ENCODE measurements around the gene F10. TPM values are rescaled to one million over a fixed set of nuclear protein-coding genes. Genes with fewer than 3 reads are reported as not detected.

Gene F10
- total and polyA plus RNA-seq, 4 donors: 85.3 to 199 (median 117) TPM

- no peaks in the 10 kb centered on the region for H3K27me3 ChIP-seq (ENCODE audit: control insufficient read depth in 4 of 4, insufficient read depth in 4 of 4, low read length in 3 of 4)
- H3K9ac ChIP-seq (ENCODE audit: low read depth in 1 of 2, low read length in 2 of 2): no peak overlapping the region
- H3K36me3 ChIP-seq (ENCODE audit: control insufficient read depth in 4 of 4, insufficient read depth in 3 of 4, low read depth in 1 of 4, low read length in 3 of 4): peaks cover 0 to 6% (median 5%) of the 10 kb centered on the region in 4 donors
- TF ChIP-seq HNF4G (IDR thresholded peaks at IDR 0.05) (no peak), JUND (IDR thresholded peaks at IDR 0.05) (peak in 1 of 2 donors; percentile 69)
- H3K4me3 ChIP-seq (ENCODE audit: low read depth in 1 of 3, low read length in 3 of 3): no peak overlapping the region
- peaks cover 3 to 27% (median 17%) of the 10 kb centered on the region in 4 donors for H3K4me1 ChIP-seq (ENCODE audit: control insufficient read depth in 4 of 4, insufficient read depth in 4 of 4, low read length in 3 of 4)
- no peak overlapping the region for H3K27ac ChIP-seq (ENCODE audit: low read depth in 1 of 2, low read length in 2 of 2)
- no peaks in the 10 kb centered on the region for H3K9me3 ChIP-seq (ENCODE audit: control insufficient read depth in 4 of 4, low read length in 3 of 4)
- peak; percentile 25 for DNase-seq (ENCODE audit: low spot score)
- 92% methylated on average over 16 of the region's 16 CpGs for WGBS
Observed at GRCh38 chr13:113119166-113119821, 3.3 kb upstream of the F10 start.

GRCh38 chr13:113119822-113120189, 2.8 kb upstream of the F10 start:
- Histone ChIP-seq H3K9me3 (ENCODE audit: control insufficient read depth in 4 of 4, low read length in 3 of 4) (no peaks in the 10 kb centered on the region), H3K27ac (ENCODE audit: low read depth in 1 of 2, low read length in 2 of 2) (no peak overlapping the region), H3K27me3 (ENCODE audit: control insufficient read depth in 4 of 4, insufficient read depth in 4 of 4, low read length in 3 of 4) (no peaks in the 10 kb centered on the region), H3K4me3 (ENCODE audit: low read depth in 1 of 3, low read length in 3 of 3) (no peak overlapping the region), H3K9ac (ENCODE audit: low read depth in 1 of 2, low read length in 2 of 2) (no peak overlapping the region), H3K4me1 (ENCODE audit: control insufficient read depth in 4 of 4, insufficient read depth in 4 of 4, low read length in 3 of 4) (peaks cover 3 to 29% (median 18%) of the 10 kb centered on the region in 4 donors), H3K36me3 (ENCODE audit: control insufficient read depth in 4 of 4, insufficient read depth in 3 of 4, low read depth in 1 of 4, low read length in 3 of 4) (peaks cover 0 to 6% (median 5%) of the 10 kb centered on the region in 4 donors)
- TF ChIP-seq ATF3 (IDR thresholded peaks at IDR 0.05) (no peak), TAF1 (conservative IDR thresholded peaks at IDR 0.05) (no peak), YY1 (IDR thresholded peaks at IDR 0.05) (no peak)
- WGBS: 96% methylated on average over 7 of the region's 7 CpGs
- peak; percentile 4 for DNase-seq (ENCODE audit: low spot score)

- DNase-seq (ENCODE audit: low spot score): peak; percentile 27
- 85% methylated on average over 19 of the region's 19 CpGs for WGBS
- H3K9me3 ChIP-seq (ENCODE audit: control insufficient read depth in 4 of 4, low read length in 3 of 4): no peaks in the 10 kb centered on the region
- no peak overlapping the region for H3K9ac ChIP-seq (ENCODE audit: low read depth in 1 of 2, low read length in 2 of 2)
- H3K36me3 ChIP-seq (ENCODE audit: control insufficient read depth in 4 of 4, insufficient read depth in 3 of 4, low read depth in 1 of 4, low read length in 3 of 4): peaks cover 0 to 5% (median 3%) of the 10 kb centered on the region in 4 donors
- H3K4me1 ChIP-seq (ENCODE audit: control insufficient read depth in 4 of 4, insufficient read depth in 4 of 4, low read length in 3 of 4): peaks cover 3 to 29% (median 18%) of the 10 kb centered on the region in 4 donors
- no peaks in the 10 kb centered on the region for H3K27me3 ChIP-seq (ENCODE audit: control insufficient read depth in 4 of 4, insufficient read depth in 4 of 4, low read length in 3 of 4)
- TF ChIP-seq GABPA (IDR thresholded peaks at IDR 0.05 in 1 of 2, conservative IDR thresholded peaks at IDR 0.05 in 1 of 2) (no peak), JUND (IDR thresholded peaks at IDR 0.05) (no peak), RAD21 (IDR thresholded peaks at IDR 0.05) (no peak), SP1 (IDR thresholded peaks at IDR 0.05) (no peak), CTCF (IDR thresholded peaks at IDR 0.05; ENCODE audit: low read depth, low read length, missing input control) (no peak), FOXA1 (IDR thresholded peaks at IDR 0.05) (no peak), YY1 (IDR thresholded peaks at IDR 0.05) (no peak), RXRA (IDR thresholded peaks at IDR 0.05) (no peak), NR2F2 (IDR thresholded peaks at IDR 0.05) (no peak), ZBTB33 (IDR thresholded peaks at IDR 0.05) (no peak)
- H3K27ac ChIP-seq (ENCODE audit: low read depth in 1 of 2, low read length in 2 of 2): no peak overlapping the region
- no peak overlapping the region for H3K4me3 ChIP-seq (ENCODE audit: low read depth in 1 of 3, low read length in 3 of 3)
Observed at GRCh38 chr13:113120300-113121182, 2.1 kb upstream of the F10 start.
